Activated naive CD8-positive, alpha-beta T cell treated with anti-CD3 and anti-CD28 coated beads, Interleukin-2, amount 50 U/mL, for 16 hours (primary cell): ENCODE data around the gene SAXO1.
"Not testable (repeated sequence)": the region's sequence is repeated elsewhere in the genome, so short reads cannot be mapped to it uniquely, and the experiment has no call there.

ENCODE experiments used
- DNase-seq: peaks from one replicate; pipeline ENCODE4 v3.0.0-alpha.2; 2020; ENCODE audit warnings: low read depth, low spot score

The SAXO1 gene

DNA sequence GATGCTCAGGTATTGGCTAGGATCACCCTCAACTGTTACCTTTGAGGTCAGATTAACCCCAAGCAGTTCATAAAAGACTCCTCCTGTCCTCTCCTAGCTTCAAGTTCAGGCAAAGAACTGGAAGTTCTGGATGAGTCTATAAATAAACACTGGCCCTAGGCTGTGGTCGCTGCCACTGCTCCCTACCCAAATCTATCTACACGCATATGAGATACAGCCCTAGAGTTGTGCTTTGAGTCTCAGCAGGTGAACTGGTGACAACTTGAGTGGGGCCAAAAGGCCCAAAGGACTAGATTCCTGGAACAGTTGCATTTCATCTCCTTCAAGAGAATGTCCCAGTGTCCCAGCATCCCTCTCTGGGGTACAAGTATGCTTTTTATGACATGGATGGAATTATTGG, 62.6 kb downstream of the SAXO1 start:
- no peak for DNase-seq

DNA sequence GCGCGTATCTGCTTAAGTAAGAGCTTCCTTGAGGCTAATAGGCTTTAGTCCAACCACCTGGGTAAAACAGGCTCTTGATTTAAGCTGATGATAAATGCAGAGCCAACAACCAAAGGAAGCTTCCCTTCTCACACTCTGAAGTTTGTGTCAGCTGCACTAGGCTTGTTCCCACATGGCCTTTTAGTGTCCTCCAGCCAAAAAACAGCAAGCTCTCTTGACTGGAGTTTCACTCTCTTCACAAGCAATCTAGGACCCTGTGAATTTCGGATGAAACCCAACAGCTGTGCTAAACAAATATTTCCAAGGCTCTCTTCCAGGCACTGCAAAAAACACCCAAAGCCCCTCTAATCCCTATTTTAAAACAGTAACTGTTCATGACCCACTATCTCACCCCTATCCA, 63.9 kb downstream of the SAXO1 start:
- no peak for DNase-seq

DNA sequence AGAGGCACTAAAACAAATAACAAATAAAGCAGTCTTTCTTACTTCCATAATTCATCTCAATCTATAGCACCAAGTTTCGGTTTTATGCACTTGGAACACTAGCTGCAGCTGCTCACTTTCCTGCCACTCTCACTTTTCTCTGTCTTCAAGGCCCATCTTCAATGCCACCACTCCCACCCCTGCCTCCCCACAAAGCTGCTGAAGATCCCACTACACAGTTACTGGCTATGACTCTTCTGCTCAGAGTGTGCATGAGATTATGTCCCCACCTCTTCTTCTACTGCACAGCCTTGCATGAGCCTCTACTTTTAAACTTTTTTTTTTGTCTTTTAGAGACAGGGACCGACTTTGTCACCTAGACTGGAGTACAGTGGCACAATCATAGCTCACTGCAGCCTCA, 77.4 kb downstream of the SAXO1 start:
- no peak for DNase-seq

DNA sequence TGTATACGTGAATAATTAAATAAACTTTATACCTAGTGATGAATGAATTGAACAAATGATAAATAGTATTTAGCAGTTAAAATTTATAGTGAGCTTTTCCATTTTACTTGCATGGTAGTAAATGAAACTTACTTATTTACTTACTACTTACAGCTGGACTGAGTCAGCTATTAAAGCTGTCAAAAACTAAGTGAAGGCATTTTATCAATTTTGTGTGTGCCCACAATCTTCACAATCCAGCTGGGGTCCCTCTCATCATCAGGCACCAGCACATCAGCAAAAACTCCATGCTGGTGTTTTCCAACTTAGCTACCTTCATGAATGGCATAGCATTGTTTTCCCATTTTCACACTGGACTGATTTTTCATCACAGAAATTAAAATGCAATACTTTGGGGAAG, 81.1 kb downstream of the SAXO1 start:
- no peak for DNase-seq

DNA sequence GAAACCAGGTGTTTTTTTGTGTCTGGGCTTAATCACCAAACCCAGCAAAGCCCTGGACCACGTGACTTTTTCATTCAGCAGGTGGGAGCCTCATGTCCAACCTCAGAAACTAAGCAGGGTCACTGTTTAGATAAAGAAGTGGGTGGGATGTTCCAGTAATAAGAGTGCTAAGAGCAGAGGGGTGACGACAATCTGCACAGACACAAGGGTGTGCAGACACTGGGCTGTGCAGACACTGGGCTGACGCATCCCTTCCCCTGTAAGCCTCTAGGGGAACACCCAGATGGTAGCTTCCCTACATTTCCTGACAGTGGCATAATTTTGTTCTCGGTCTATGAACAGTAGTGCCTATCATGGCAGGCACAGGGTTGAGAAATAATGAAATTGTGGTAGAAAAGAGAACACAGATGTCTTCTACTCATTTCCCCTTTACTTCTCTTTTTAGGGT, 85.1 kb downstream of the SAXO1 start:
- no peak for DNase-seq

DNA sequence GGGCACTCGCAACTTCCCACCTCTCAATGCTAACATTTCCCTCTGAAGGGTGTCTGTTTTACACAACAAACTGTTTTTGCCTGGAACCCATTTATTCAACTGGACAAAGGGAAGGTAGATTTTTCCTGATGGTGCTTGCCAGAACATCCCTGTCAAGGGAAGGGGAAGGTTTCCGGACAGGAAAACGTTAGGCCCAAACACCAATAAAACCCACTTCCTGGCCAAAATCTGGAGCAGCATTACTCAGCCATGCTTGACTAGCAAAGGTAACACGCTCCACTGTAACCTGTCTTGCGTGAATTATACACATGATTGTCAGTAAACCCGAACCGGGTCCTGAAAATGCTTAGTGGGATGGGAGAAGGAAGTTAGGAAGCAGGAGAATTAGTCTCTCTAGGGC, 90.2 kb downstream of the SAXO1 start:
- no peak for DNase-seq

DNA sequence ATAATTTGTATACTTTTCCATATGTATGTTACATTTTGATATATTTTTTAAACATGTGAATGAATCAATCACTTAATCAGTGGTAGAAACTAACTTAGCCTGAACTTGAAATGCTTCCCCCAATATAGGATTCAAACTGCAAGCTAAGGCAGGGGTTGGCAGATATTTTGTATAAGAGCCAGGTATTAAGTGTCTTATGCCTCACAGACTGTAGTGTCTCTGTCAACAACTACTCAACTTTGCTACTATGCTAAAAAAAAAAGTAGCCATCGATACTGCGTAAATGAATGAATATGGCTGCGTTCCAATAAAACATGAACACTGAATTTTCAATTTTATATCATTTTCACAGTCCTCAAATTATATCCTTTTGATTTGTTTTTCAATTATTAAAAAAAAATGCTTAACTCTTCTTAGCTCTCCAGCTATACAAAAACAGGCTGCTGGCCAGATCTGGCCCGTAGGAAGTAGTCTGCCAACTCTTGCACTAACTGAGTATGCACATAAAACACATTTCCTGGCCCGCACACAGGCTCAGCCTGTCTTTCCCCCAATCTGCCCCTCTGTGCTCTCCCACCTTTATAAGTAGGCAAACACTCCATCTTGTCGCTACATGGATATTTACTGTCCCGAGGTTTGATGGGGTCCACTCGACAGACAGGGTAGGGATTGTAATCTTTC, 91.8 kb downstream of the SAXO1 start:
- no peak for DNase-seq

DNA sequence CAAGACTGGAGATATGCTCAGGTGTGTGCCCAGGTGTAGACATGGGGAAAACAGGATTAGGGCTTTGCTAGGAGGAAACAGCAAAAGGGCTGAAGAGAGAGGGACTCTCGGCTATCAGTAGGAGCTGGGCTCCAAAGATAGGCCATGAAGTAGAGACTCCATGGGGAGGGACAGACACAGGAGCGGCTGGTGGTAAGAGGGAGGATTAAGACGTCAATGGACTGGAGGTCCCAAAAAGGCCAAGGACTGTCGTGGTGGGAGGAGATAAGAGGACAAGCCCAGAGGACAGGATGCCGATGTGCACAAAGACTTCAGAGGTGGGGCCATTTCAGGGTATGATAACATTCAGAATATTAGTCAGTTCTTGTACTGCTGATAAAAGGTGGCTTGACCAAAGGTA, 93.1 kb downstream of the SAXO1 start:
- DNase-seq, result no peak

DNA sequence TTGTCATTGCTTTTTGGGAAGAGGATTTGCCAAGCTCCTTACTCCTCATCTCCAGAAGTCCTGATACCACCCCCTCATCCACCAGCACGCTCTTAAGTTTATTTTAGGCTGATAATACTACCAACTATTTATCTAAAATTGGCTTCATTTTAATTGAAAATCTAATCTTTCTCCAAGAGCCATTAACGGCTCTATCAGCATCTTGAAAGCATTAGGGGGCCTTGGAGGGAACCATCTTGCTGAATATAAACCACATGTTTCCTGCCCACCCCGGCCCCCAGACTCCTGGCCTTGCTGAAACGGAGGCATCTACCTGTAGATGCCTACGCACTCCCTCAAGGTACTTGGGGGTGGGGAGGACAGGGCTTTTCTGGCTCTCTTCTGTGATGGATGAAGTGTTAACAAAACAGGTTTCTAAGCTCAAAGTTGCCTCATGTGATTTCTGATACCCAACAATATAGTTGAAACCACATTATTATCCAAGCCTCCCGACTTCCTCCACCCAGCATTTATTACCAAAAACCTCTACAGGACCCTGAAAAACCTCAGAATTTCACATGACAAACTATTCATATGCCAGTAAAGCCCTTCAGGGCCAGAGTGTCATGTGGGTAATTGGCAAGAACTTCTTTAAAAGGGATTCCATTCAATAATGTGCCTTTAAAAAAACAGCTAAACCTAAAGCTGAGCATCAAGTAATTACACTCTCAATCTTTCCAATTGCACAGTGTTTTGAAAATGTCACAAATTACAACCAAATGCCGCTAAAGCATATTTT, 96.7 kb downstream of the SAXO1 start:
- no peak for DNase-seq

DNA sequence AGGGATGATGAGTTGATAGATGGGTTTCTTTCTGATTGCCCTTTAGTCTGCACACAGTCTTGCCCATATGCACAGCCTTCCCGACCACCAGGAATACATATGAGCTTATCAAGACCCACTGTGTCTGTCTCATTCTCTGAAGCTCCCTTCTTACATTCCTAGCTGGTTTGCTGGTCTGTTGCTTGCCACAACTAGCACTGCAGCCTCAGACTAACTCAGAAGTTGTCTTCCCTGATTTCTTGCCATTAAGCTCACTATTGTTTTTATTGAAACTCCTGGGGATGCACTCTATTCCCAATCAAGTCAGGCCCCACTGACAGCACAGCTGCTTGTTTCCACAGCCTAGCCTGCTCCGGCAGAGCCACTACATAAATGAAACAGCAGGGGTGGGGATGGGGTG, 97.5 kb downstream of the SAXO1 start:
- no peak for DNase-seq

DNA sequence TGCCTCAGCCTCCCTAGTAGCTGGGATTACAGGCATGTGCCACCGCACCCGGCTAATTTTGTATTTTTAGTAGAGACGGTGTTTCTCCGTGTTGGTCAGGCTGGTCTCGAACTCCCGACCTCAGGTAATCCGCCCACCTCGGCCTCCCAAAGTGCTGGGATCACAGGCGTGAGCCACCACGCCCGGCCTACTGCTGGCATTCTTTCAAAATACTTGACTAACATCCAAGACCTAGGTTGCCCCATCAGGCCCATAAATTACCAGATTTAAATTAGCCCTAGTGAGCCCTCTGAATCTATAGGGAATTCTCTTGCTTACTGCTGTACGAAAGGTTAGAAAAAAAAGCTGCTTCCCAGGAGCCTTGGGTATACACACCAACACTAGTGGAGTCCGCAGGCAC, 102.4 kb downstream of the SAXO1 start:
- not testable (repeated sequence) for DNase-seq

DNA sequence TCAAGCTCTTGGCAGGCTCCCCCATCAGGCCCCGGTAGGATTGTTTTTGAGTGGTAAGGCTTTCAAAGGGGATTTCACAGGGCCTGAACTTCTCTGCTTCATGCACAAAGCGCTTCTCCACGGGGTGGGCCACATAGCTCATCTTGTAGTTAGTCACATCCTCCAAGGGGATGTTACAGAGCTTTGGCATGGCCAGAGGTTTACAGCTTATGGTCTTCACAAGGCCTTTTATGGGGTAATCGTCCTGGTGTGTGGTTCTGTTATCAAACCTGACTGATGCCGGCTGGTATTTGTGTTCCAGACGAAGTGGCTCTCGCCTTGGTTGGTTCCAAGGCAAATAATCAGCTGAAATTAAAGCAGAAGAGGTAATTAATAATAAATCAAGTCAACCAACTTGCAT, 104.3 kb downstream of the SAXO1 start:
- no peak for DNase-seq

DNA sequence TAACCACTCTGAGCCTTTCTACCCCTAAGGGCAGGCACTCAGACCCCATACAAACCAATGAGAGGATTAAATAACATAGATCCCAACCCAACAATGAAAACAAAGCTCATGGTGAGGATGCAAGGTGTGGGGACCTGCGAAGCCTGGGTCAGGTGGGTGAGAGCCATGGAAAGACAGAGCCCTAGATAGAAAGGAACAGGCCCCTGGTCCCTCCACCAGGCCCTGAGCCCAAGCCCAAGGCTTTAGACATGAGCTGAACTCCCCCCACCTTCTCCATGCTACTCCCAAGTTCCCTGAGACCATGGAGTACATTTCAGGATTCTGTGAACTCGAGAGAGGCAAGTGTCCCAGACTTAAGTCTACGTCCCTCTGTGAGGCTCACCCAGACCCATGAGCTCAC, 106.5 kb downstream of the SAXO1 start:
- DNase-seq, result no peak

DNA sequence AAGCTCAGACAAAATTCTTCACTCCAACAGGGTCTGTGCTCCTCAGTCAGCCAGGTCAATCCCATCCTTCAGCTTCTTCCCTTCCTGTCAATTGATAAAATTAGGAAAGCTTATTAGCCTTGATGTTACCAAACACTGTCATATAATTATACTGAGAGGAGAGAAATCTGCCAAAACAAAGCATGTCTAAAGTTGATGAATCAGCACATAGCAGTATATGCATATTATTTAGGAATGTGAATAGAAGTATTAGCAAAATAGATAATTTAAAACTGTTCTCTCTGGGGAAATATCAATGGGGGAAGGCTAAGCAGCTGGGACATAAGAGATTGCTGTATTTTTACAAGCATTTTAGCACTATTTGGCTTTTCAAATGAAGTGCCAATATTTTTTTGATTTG, 107.1 kb downstream of the SAXO1 start:
- no peak for DNase-seq

DNA sequence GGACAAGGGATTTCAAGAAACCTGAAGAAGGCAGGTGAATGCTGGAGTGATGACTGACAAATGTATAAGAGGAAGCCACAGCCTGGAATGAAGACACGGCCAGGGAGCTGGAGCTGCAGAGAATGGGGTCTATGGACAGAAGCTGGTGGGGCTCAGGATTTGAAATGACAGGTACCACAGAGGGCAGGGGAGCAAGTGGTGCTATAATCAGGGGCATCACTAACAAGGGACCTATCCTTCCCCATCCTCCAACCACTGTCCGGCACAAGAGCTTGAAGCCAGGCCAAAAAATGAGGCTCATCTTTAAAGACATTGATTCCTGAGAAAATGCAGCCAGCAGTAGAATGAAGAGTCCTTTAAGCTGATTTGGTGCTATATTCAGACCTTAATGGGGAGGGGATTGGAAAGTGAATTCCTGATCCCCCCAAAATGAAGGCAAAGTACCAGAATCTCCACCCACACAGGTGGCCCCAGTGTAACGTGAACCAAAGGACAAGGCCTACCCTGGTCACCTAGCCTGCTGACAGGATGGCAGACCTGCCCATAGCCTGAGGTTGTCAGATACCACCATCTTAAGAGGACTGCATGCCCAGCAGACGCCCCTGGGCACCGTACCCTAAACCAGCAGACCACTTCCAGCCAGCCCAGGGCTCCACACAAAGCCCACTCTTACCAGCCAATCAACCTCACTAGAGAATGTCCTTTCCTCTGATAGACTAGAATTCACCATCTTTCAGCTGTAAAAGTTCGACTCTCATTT, 109.2 kb downstream of the SAXO1 start:
- no peak for DNase-seq

DNA sequence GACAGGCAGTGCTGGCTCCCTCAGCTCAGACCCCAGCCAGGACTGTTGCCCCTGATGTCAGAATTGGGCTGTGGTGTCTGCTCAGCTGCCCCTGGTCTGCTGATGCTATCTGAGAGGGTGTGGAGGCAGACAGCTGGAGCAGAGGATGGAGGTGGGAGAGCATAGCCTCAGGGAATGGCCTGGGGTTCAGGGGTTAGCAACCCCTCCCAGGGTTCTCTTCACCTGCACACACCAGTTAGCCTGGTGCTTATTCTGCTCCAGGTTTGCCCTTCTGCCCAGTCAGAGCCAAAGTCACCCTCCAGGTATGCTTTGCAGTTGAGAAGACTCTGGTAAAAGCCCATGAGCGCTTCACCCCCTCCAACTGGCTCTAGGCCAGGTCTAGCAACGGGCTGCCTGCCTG, 109.8 kb downstream of the SAXO1 start:
- DNase-seq, result no peak

DNA sequence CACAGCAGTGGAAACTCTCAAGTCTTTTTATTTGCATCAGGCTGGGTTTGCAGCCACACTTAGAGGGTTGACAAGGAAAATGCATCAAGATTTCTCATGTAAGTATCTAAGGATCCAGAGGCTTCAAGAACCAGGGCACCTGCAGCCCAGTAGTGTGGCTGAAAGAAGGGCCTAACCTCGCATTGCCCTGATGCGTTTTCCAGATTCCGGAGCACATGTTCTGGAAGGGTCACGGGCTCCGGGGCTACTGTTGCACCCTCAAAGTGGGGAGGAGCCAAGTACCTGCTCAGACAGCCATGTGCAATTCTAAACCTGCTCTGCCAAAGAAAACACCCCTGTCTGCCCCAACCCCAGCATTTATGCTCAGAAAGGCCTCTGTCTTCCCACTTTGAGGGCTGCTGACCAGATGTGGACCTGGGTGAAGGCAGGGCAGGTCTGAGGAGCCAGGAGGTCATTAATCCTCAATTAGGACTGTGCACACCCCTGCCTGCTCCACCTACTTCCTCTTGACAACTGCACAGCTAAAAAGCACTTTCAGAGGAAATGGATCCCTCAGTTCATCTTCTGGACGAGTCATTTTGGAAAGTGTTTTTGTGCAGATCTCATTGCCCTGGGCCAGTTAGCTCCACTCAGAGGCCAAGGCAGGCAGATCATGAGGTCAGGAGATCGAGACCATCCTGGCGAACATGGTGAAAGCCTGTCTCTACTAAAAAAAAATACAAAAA, 110.7 kb downstream of the SAXO1 start:
- DNase-seq, result no peak

DNA sequence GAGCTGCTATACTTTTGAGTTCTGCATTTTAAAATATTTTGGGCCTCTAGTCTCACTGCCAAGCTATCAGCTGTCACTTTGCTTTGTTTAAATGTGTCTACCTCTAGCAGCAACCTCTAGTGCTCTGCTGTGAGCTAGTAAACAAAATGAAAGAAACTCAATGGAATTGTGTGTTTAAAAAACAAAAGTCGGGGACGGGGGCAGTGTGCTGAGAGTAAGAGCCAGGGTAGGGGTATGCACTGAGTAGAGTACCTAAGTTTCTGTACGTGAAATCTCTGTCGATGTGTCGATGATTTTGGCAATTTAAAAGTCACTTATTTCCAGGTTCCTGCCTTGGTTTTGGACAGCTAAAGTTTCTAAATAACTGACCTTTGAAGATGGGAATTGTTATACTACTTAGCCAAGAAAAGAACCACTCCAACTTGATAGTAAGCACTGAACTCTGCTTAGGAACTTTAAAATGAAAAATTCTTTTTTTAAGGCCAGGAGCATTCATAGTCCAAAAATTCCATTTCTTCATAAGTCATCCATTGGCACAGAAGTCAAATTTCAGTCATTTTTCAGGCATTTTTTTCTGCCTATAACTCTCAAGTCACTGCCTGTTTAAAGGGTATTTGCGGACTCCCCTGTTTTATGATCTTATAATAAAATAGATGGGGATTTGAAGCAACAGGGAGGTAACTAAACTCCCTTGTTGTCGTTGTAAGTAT, 111.5 kb downstream of the SAXO1 start:
- no peak for DNase-seq

DNA sequence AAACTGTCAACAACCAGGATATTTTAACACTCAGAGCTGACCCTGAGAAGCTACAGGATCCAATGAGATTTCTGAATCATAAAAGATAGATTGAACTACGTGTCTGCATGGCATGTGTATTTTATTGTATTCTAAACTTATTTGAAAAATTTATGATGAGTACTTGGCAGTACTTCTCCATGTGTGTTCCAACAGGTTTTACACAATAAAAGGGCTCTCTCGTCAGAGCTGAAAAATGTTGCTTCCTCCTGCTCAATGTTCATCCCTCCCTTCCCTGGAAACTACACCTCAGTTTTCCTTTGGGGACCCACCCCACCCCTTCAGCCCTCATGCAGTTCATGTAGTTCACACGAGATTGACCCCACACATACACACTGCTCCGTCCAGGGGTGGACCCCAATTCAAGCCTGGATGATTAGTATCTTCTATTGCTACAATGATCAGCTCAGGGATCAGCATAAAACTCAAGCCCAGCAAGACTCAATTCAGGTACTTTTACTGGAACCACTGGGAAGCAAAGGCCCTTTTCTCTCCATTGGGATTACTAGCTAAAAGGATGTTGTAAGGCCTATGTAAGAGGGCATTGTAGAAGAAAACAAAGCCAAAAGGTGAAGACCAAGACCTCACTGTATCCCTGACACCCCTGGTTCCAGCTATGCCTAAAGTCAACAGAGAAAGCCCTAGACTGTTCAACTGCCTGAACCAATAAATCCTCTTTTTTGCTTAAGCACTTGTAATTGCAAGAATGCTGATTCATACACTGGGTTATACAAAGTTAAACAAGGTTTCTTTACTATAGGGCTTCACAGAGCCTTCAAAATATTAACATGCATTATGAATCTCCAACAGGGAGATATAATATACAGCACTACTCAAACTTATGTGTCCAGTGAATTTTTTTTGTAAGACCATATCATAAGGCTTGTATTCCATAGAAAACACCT, 112.6 kb downstream of the SAXO1 start:
- no peak for DNase-seq

DNA sequence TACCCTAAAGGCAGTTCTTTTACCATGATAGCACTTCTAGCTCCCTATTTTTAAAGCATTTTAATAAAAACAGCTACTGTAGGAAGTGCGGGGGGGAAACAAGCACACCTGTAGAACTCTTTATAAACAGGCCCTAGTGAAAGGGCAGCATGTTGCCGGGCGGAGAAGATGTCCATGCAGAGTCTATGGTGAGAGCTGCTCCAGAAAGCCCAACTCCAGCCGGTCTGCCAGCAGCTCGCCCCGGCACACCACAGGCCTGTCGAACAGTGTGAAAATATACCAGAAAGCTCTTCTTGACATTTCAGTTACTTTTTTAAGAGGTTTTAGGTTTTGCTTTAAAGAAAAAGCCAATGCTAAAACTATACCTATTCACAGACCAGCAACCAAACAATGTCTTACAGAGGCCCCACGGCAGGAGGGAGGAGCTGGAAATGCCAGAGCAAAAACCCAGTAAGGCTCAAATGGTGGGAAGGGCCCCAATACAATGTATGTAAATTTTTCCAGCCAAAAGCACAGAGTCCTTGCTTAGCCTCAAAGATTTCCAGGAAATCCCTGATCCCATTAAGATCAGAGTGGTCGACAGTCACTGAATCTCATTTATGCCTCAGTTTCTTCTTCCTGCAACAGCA, 121.2 kb downstream of the SAXO1 start:
- no peak for DNase-seq
